Myometrial cell (primary cell): ENCODE results near the gene KBTBD4. TPM values are rescaled to one million over a fixed set of nuclear protein-coding genes. Genes with fewer than 3 reads are reported as not detected.

Experiments used
- total RNA-seq: library from RNA; depleted of rRNA; stranded (reverse); fragments of >200 nt; gene quantifications from 2 replicates; pipeline ENCODE4 v1.2.3, GENCODE V29; 2015

KBTBD4 gene
- 22.9 and 28.3 TPM in 2 replicates for total RNA-seq

DNA sequence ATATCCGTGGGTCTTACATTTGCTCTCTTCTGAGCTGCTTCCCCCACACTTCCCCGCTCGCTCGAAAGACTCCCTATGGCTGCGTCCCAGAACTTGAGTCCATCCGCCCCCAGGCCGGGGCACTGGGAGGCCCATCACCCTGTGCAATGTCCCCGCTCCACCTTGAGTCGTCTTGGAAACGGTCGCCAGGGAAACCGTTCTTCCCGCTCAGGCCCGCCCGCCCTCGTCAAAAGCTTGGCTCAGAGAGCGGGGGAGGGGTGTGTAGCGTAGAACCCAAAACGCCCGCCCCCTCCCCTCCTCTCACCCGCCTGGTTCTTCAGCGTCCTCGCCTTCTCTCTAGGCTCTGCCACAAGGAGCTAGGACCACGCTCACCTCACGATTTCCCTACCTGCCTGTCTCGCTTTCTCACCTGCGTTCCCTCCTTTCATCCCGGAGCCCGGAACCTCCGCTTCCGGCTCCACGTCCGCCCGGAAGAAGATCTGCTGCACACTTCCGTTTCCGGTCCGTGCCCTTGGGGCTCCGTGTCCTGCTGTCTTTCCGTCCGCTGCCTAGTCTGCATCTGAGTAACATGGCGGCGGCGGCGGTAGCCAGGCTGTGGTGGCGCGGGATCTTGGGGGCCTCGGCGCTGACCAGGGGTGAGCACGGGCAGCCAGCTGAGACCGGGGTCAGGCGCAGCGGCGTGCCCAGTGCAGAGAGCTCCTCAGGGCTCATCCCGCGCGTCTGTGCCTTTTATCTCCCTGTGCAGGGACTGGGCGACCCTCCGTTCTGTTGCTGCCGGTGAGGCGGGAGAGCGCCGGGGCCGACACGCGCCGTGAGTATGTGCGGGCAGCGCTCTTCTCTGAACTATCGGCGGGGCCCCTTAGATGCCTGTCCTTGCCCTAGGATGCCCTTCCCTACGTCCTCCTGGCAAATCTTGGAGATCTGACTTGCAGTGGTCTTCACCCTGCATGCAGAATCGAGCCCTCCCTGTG lies at the start of gene KBTBD4, which contains the start of gene NDUFS3:
TSS of gene KBTBD4 (minus strand) at position 447 of the 971 bp plus-strand sequence. CDS start at position 428, 19 bp downstream.
TSS of gene NDUFS3 (plus strand) at position 551 of the 971 bp plus-strand sequence. CDS start at position 569, 18 bp downstream.

DNA sequence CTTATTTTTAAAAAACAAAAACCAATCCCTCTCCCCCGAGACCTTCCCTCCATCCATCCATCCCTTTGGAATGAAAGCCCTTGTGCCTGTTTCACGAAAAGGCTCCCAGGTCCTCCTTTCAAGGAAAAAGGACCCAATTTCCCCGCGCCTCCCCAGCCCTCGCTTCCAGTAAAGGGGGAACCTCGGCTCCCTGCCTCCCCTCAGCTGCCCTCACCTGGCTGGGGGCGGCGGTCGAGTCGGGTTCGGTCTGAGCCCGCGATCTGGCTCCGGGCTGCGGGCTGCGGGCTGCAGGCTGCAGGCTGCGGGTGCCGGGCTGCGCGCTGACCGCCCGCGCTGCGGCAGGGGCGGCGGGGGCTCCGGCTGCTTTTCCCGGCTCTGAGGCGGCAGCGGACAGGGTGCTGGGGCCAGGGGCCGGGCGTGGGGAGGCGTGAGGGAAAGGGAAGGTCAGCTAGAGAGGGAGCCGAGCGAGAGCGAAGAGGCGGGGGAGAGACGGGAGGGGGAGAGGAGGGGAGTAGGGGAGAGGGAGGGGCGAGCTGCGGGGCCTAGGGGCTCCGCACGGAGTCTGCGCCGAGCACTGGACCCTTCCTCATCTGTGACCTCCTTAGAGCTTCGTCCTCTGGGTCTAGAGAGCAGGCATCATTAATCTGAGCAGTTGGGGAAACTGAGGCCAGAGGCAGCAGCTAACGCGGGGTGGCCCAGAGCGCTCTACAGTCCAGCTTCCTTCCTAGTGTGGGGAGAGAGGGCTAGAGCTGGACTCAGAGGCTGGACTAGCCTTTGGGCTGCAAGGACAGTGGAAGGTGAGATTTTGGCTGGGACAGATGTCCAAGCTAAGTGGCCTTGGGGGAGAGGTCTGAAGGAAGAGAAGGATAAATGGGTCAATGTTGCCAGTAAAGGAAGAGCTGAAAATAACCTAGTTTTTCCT lies 15.4 kb upstream of the KBTBD4 start, which contains the start of gene C1QTNF4:
TSS of gene C1QTNF4 (minus strand) at position 478 of the 922 bp plus-strand sequence. CDS start 3,601 bp downstream, outside the sequence.

DNA sequence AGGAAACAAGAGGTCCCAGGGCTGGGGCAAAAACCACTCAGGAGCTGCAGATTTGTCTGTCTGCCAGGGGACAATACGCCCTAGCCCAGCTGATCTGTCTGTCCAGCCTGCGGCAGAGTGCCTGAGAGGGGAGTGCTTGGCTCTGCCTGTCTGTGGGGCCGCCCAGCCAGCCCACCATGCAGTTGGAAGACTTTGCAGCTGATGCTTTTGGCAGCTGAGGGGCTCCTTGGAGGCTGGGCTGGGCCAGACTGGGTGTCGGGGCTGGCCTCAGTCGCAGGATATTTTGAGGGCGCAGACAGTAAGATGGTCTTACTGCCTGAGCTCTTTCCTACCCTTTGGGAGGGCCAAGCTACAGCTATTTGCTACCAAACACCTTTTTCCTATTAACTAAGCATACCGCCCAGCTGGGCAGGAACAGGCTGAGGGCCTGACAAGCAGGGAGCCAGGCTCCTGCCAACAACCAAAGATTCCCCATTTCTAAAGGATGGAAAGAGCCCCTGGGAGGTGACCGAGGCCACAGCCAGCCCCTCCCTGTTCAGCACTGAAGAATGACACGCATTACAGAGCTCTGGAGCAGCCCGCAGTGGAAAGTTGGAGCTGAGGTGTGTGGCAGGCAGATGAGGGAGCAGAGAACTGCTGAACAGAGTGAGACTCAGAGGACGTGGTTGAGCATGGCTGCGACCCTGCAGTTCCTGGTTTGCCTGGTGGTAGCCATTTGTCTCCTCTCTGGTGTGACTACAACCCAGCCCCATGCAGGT lies 7.5 kb upstream of the KBTBD4 start, which contains the start of gene FAM180B:
TSS of gene FAM180B (plus strand) at position 581 of the 758 bp plus-strand sequence. CDS start at position 672, 91 bp downstream.

DNA sequence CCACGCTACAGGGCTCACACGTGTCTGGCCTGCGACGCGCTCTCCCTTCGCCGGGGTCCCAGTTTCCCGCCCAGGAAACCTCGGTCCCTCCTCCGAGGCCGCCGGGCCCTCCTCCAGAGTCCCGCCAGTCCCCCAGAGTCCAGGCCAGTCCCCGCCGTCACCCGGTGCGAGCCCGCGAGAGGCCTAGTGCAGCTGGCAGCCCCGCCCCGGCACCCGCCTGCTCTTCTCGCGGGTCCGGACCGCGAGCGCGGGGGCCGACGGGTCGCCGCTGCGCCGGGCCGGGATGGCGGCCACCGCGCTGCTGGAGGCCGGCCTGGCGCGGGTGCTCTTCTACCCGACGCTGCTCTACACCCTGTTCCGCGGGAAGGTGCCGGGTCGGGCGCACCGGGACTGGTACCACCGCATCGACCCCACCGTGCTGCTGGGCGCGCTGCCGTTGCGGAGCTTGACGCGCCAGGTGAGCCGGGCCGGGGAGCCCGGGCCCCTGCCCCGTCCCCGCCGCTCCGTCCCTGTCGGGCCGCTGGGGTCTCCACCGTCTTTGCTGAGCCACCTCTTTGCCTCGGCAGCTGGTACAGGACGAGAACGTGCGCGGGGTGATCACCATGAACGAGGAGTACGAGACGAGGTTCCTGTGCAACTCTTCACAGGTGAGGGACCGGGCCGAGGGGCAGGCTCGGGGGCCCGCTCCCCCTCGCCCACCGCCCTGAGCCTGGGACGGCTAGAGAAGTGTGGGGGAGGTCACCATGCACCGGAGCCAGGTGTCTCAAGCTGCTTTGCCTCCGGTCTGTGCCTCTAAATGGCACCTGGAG lies 13.2 kb downstream of the KBTBD4 start, which contains the start of gene PTPMT1:
TSS of gene PTPMT1 (plus strand) at position 260 of the 809 bp plus-strand sequence. CDS start at position 284, 24 bp downstream.

DNA sequence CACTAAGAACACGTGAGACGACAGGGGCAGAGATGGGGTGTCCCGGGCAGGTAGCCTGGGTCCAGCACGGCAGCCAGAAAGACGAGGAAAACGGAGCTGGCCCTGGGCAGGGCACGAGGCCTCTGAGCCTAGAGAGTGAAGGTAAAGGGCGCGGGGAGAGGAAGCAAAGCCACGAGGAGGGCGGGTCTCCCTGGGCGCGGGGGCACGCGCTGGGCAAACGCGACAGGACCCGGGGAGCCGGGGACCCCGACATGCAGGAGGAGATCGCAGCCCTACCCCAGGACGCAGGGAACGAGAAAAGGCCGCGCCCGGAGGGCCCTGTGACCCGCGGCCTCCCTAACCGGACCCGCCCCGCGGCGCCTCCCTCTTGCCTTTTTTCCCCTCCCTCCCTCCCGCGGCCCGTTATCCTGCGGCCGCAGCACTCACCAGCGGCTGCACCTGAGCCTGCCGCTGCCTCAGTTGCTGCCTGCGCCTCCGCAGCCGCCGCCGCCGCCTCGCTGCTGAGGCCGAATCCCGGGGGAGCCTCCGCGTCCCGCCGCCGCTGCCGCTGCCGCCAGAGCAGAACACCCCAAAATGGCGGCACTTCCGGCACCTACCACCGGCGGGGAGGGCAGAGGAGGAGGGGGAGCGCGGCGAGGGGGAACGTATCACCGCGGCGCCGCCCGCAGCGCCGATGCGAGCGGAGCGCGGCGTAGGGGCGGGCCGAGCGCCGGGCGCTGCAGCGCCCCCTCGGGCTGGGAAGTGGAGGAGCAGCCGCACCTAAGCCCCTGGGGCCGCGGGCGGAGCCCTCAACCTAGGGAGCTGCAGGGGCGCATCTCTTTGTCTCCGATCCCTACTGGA lies 26.0 kb downstream of the KBTBD4 start, which contains the start of gene CELF1:
TSS of gene CELF1 (minus strand) at position 567 of the 840 bp plus-strand sequence. CDS start 53,609 bp downstream, outside the sequence.

Other genes starting within 250 kb of the KBTBD4 start
- not detected in 2 replicates for gene MYBPC3, start 226.3 kb downstream of the KBTBD4 start, total RNA-seq
- not detected in 2 replicates for gene SPI1, start 200.4 kb downstream of the KBTBD4 start, total RNA-seq
- 157 and 162 TPM in 2 replicates for gene SLC39A13, start 170.4 kb downstream of the KBTBD4 start, total RNA-seq
- gene PSMC3, start 152.5 kb downstream of the KBTBD4 start, total RNA-seq = 258 and 272 TPM in 2 replicates
- gene RAPSN, start 129.8 kb downstream of the KBTBD4 start, total RNA-seq = 0.18 TPM in 1 of 2 replicates, not detected in the other
- 60.5 and 101 TPM in 2 replicates for gene CELF1, start 25.8 kb downstream of the KBTBD4 start, total RNA-seq
- 120 and 148 TPM in 2 replicates for gene PTPMT1, start 13.4 kb downstream of the KBTBD4 start, total RNA-seq
- gene NDUFS3, start 104 bp upstream of the KBTBD4 start, total RNA-seq = 82.4 and 101 TPM in 2 replicates
- gene FAM180B, start 7.7 kb upstream of the KBTBD4 start, total RNA-seq = not detected in 2 replicates
- gene C1QTNF4, start 15.4 kb upstream of the KBTBD4 start, total RNA-seq = 2.6 and 3.2 TPM in 2 replicates
- 117 TPM in 2 replicates for gene MTCH2, start 63.6 kb upstream of the KBTBD4 start, total RNA-seq
- gene AGBL2, start 136.4 kb upstream of the KBTBD4 start, total RNA-seq = 0.86 and 10.3 TPM in 2 replicates
- gene FNBP4, start 188.4 kb upstream of the KBTBD4 start, total RNA-seq = 11.2 and 38.1 TPM in 2 replicates